ENCODE measurements around the gene CRAMP1.

CRAMP1 gene

GRCh38 chr16:1645914-1646525 is 33.9 kb downstream of the CRAMP1 start:
- peak; percentile 70 for DNase-seq (ENCODE audit: low read depth)
- no peak overlapping the region for H3K4me3 ChIP-seq (ENCODE audit: low read depth, low read length)
- TF ChIP-seq CTCF (conservative IDR thresholded peaks at IDR 0.05; ENCODE audit: low read depth, low read length), result no peak

- TF ChIP-seq CTCF (conservative IDR thresholded peaks at IDR 0.05; ENCODE audit: low read depth, low read length), result no peak
- no peak for DNase-seq (ENCODE audit: low read depth)
Observed at GRCh38 chr16:1647856-1648255, 35.7 kb downstream of the CRAMP1 start.

GRCh38 chr16:1650131-1650530 is 38.0 kb downstream of the CRAMP1 start:
- TF ChIP-seq CTCF (conservative IDR thresholded peaks at IDR 0.05; ENCODE audit: low read depth, low read length), result no peak
- DNase-seq (ENCODE audit: low read depth), result no peak
- no peak overlapping the region for H3K4me3 ChIP-seq (ENCODE audit: low read depth, low read length)

More at GRCh38 chr16:1647856-1648255, 35.7 kb downstream of the CRAMP1 start:
- no peak overlapping the region for H3K4me3 ChIP-seq (ENCODE audit: low read depth, low read length)

GRCh38 chr16:1651094-1651973 is 39.2 kb downstream of the CRAMP1 start:
- no peak overlapping the region for H3K4me3 ChIP-seq (ENCODE audit: low read depth, low read length)
- no peak for TF ChIP-seq CTCF (conservative IDR thresholded peaks at IDR 0.05; ENCODE audit: low read depth, low read length)
- DNase-seq (ENCODE audit: low read depth), result peak; percentile 20

GRCh38 chr16:1651974-1652312 is 39.8 kb downstream of the CRAMP1 start:
- no peak overlapping the region for H3K4me3 ChIP-seq (ENCODE audit: low read depth, low read length)
- no peak for TF ChIP-seq CTCF (conservative IDR thresholded peaks at IDR 0.05; ENCODE audit: low read depth, low read length)
- no peak for DNase-seq (ENCODE audit: low read depth)

GRCh38 chr16:1653023-1653422 is 40.9 kb downstream of the CRAMP1 start:
- H3K4me3 ChIP-seq (ENCODE audit: low read depth, low read length), result no peak overlapping the region
- no peak for DNase-seq (ENCODE audit: low read depth)
- TF ChIP-seq CTCF (conservative IDR thresholded peaks at IDR 0.05; ENCODE audit: low read depth, low read length), result no peak
